GM23338 (cell line): ENCODE measurements around the gene APOL4. TPM values are rescaled to one million over a fixed set of nuclear protein-coding genes. Genes with fewer than 3 reads are reported as not detected.

ENCODE experiments used
- ATAC-seq: fragments of 200-7000 bp; cut with Tn5 transposase; 3 replicates; pipeline ENCODE4 v1.9.1; 2020
- DNase-seq: peaks from one replicate; pipeline ENCODE4 v3.0.0-alpha.2; 2015; ENCODE audit warnings: low spot score
- H2AFZ ChIP-seq: fragments of 200-600 bp; sonication (generic); 2 replicates; pipeline ENCODE4 v1.8.0; 2016; ENCODE audit warnings: antibody characterized with exemption, mild to moderate bottlenecking, moderate library complexity
- H3F3A ChIP-seq: fragments of 200-600 bp; sonication (generic); replicated peaks from 2 replicates; pipeline ENCODE4 v1.8.0; 2017; ENCODE audit warnings: antibody characterized with exemption, mixed run types, low read depth
- H3K27ac ChIP-seq: fragments of 200-600 bp; sonication (generic); 2 replicates; pipeline ENCODE4 v1.6.1; 2016; ENCODE audit warnings: low read depth
- H3K27me3 ChIP-seq: fragments of 200-600 bp; sonication (generic); 2 replicates; pipeline ENCODE4 v1.8.0; 2016; ENCODE audit warnings: mild to moderate bottlenecking, mixed run types, moderate library complexity; ENCODE audit not compliant: insufficient read depth
- H3K36me3 ChIP-seq: fragments of 200-600 bp; sonication (generic); 2 replicates; pipeline ENCODE4 v1.8.0; 2016; ENCODE audit warnings: mild to moderate bottlenecking; ENCODE audit not compliant: insufficient read depth
- H3K4me1 ChIP-seq: fragments of 200-600 bp; sonication (generic); 2 replicates; pipeline ENCODE4 v1.8.0; 2016; ENCODE audit warnings: mild to moderate bottlenecking, moderate library complexity; ENCODE audit not compliant: insufficient read depth
- H3K4me2 ChIP-seq: fragments of 200-600 bp; sonication (generic); 2 replicates; pipeline ENCODE4 v1.7.1; 2017; ENCODE audit warnings: mixed run types
- H3K4me3 ChIP-seq: fragments of 200-600 bp; sonication (generic); 2 replicates; pipeline ENCODE4 v1.6.1; 2016; ENCODE audit warnings: mixed run types
- H3K79me2 ChIP-seq: fragments of 200-600 bp; sonication (generic); replicated peaks from 2 replicates; pipeline ENCODE4 v1.8.0; 2017; ENCODE audit warnings: mild to moderate bottlenecking; ENCODE audit not compliant: insufficient read depth
- H3K9me2 ChIP-seq: fragments of 200-600 bp; sonication (generic); 2 replicates; pipeline ENCODE4 v1.8.0; 2017; ENCODE audit not compliant: insufficient read depth
- H4K20me1 ChIP-seq: fragments of 200-600 bp; sonication (generic); replicated peaks from 2 replicates; pipeline ENCODE4 v1.8.0; 2017; ENCODE audit warnings: mild to moderate bottlenecking; ENCODE audit not compliant: insufficient read depth
- H3K27ac Mint-ChIP-seq: 2 replicates; pipeline ENCODE4 v1.8.0; 2020; ENCODE audit warnings: inconsistent platforms, mild to moderate bottlenecking, moderate library complexity, mixed read lengths
- H3K27me3 Mint-ChIP-seq: 3 replicates; pipeline ENCODE4 v1.8.0; 2022; ENCODE audit warnings: low read depth, mild to moderate bottlenecking, moderate library complexity, mixed read lengths, inconsistent platforms; ENCODE audit not compliant: insufficient read depth, poor library complexity
- H3K36me3 Mint-ChIP-seq: 3 replicates; pipeline ENCODE4 v1.8.0; 2021; ENCODE audit warnings: low read depth, mild to moderate bottlenecking, inconsistent platforms, moderate library complexity, mixed read lengths
- H3K4me1 Mint-ChIP-seq: 3 replicates; pipeline ENCODE4 v1.8.0; 2020; ENCODE audit warnings: mild to moderate bottlenecking, inconsistent platforms, mixed read lengths
- H3K4me3 Mint-ChIP-seq: 3 replicates; pipeline ENCODE4 v1.8.0; 2021; ENCODE audit warnings: moderate library complexity, mild to moderate bottlenecking, inconsistent platforms, mixed read lengths
- H3K9me3 Mint-ChIP-seq: 3 replicates; pipeline ENCODE4 v1.8.0; 2020; ENCODE audit warnings: moderate library complexity, mild to moderate bottlenecking, inconsistent platforms, mixed read lengths
- POLR2AphosphoS5 ChIP-seq: IDR thresholded peaks from 2 replicates; pipeline ENCODE4 v1.6.1; 2016; ENCODE audit warnings: antibody characterized with exemption, low read depth
- ZNF114 ChIP-seq: fragments of 250-450 bp; sonication (Bioruptor Pico); IDR thresholded peaks from 2 replicates; pipeline ENCODE4 v1.5.0; 2020; ENCODE audit warnings: mild to moderate bottlenecking, moderate library complexity
- polyA plus RNA-seq: library from polyadenylated mRNA; unstranded; fragments of >200 nt; fragmentation: Nextera tagmentation; extraction: Ambion mirVana; gene quantifications from 2 replicates; pipeline ENCODE4 v1.2.1, GENCODE V29; 2016
- total RNA-seq: library from RNA; depleted of rRNA; stranded (reverse); fragments of >200 nt; shearing (Covaris generic); gene quantifications from 2 replicates; pipeline ENCODE4 v1.2.3, GENCODE V29; 2014
- TF ChIP-seq, protein P1 (sequence below), 2 experiments: fragments of 200-600 bp in 1 of 2; sonication (generic) in 1 of 2; conservative IDR thresholded peaks; 2 replicates each; pipeline versions ENCODE4 v1.5.1 to v1.6.1; 2016 to 2017; ENCODE audit warnings: antibody characterized with exemption in 2 of 2, low read depth in 2 of 2, mild to moderate bottlenecking in 2 of 2, moderate library complexity in 1 of 2
- TF ChIP-seq, protein P2 (sequence below): fragments of 250-450 bp; sonication (Bioruptor Pico); IDR thresholded peaks from 2 replicates; pipeline ENCODE4 v1.5.0; 2020; ENCODE audit warnings: mild to moderate bottlenecking, moderate library complexity

APOL4 gene
- total and polyA plus RNA-seq, 2 experiments from 2014 or later: not detected

DNA sequence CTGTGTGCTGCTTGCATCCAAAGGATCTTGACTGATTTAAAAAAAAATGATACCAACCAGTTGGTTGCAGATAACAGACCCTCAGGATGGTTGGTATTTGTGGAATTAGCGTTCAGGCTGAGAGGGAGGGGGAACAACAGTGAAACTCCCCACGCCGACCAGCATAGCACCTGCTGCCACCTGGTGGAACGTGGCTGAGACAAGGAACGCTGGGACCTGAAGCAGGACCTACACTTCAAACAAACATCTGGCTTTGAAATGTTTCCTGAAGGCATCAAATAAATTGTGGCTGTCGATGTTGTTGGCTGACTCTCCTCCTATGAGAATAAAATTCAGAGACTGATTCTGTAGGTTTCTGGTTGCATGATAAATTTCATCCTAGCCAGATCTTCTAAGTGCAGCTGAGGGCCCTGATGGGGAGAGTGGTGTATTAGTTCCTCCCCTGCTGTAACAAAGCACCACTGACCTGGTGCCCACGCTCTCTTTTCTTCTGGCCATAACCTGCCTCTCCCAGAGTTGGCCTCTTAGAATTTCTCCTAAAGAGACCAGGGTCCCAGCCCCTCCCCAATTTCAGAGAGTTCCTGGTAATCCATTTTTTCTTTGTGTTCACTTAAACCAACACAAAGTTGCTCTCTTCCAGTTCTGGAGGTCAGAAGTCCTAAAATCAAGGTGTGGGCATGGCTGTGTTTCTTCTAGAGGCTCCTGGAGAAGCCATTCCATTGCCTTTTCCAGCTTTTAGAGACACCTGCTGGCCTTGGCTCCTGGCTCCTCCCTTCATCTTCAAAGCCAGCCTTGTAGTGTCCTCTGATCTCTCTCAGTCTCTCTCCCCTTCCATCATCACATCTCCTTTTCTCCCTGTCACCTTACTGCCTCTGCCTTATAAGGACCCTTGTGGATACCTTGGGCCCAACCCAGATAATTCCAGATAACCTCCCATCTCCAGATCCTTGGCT lies 20.5 kb upstream of the APOL4 start:
- H3K36me3 Mint-ChIP-seq: peaks cover 11% of the 10 kb centered on the region; the same call in 2 of the 3 replicates
- Histone ChIP-seq H3K79me2 (no peaks in the 10 kb centered on the region), H3K4me3 (no peak overlapping the region), H3K36me3 (no peaks in the 10 kb centered on the region), H3K9me2 (no peaks in the 10 kb centered on the region), H2AFZ (no peak overlapping the region), H3F3A (no peaks in the 10 kb centered on the region), H3K27me3 (no peaks in the 10 kb centered on the region), H4K20me1 (no peaks in the 10 kb centered on the region), H3K4me2 (no peak overlapping the region), H3K27ac (no peak overlapping the region), H3K4me1 (peaks cover 3% of the 10 kb centered on the region; the same call in 1 of the 2 replicates)
- TF ChIP-seq, protein P1, sequence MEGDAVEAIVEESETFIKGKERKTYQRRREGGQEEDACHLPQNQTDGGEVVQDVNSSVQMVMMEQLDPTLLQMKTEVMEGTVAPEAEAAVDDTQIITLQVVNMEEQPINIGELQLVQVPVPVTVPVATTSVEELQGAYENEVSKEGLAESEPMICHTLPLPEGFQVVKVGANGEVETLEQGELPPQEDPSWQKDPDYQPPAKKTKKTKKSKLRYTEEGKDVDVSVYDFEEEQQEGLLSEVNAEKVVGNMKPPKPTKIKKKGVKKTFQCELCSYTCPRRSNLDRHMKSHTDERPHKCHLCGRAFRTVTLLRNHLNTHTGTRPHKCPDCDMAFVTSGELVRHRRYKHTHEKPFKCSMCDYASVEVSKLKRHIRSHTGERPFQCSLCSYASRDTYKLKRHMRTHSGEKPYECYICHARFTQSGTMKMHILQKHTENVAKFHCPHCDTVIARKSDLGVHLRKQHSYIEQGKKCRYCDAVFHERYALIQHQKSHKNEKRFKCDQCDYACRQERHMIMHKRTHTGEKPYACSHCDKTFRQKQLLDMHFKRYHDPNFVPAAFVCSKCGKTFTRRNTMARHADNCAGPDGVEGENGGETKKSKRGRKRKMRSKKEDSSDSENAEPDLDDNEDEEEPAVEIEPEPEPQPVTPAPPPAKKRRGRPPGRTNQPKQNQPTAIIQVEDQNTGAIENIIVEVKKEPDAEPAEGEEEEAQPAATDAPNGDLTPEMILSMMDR (conservative IDR thresholded peaks at IDR 0.05; ENCODE audit: low read depth in 2 of 2): peak; percentile 82 to 92
- TF ChIP-seq, protein P2, sequence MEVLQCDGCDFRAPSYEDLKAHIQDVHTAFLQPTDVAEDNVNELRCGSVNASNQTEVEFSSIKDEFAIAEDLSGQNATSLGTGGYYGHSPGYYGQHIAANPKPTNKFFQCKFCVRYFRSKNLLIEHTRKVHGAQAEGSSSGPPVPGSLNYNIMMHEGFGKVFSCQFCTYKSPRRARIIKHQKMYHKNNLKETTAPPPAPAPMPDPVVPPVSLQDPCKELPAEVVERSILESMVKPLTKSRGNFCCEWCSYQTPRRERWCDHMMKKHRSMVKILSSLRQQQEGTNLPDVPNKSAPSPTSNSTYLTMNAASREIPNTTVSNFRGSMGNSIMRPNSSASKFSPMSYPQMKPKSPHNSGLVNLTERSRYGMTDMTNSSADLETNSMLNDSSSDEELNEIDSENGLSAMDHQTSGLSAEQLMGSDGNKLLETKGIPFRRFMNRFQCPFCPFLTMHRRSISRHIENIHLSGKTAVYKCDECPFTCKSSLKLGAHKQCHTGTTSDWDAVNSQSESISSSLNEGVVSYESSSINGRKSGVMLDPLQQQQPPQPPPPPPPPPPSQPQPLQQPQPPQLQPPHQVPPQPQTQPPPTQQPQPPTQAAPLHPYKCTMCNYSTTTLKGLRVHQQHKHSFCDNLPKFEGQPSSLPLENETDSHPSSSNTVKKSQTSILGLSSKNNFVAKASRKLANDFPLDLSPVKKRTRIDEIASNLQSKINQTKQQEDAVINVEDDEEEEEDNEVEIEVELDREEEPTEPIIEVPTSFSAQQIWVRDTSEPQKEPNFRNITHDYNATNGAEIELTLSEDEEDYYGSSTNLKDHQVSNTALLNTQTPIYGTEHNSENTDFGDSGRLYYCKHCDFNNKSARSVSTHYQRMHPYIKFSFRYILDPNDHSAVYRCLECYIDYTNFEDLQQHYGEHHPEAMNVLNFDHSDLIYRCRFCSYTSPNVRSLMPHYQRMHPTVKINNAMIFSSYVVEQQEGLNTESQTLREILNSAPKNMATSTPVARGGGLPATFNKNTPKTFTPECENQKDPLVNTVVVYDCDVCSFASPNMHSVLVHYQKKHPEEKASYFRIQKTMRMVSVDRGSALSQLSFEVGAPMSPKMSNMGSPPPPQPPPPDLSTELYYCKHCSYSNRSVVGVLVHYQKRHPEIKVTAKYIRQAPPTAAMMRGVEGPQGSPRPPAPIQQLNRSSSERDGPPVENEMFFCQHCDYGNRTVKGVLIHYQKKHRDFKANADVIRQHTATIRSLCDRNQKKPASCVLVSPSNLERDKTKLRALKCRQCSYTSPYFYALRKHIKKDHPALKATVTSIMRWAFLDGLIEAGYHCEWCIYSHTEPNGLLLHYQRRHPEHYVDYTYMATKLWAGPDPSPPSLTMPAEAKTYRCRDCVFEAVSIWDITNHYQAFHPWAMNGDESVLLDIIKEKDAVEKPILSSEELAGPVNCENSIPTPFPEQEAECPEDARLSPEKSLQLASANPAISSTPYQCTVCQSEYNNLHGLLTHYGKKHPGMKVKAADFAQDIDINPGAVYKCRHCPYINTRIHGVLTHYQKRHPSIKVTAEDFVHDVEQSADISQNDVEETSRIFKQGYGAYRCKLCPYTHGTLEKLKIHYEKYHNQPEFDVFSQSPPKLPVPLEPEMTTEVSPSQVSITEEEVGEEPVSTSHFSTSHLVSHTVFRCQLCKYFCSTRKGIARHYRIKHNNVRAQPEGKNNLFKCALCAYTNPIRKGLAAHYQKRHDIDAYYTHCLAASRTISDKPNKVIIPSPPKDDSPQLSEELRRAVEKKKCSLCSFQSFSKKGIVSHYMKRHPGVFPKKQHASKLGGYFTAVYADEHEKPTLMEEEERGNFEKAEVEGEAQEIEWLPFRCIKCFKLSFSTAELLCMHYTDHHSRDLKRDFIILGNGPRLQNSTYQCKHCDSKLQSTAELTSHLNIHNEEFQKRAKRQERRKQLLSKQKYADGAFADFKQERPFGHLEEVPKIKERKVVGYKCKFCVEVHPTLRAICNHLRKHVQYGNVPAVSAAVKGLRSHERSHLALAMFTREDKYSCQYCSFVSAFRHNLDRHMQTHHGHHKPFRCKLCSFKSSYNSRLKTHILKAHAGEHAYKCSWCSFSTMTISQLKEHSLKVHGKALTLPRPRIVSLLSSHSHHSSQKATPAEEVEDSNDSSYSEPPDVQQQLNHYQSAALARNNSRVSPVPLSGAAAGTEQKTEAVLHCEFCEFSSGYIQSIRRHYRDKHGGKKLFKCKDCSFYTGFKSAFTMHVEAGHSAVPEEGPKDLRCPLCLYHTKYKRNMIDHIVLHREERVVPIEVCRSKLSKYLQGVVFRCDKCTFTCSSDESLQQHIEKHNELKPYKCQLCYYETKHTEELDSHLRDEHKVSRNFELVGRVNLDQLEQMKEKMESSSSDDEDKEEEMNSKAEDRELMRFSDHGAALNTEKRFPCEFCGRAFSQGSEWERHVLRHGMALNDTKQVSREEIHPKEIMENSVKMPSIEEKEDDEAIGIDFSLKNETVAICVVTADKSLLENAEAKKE: peak; percentile 8; the same call in 1 of the 2 replicates
- TF ChIP-seq POLR2AphosphoS5 (no peak), ZNF114 (CRISPR knock-in tag) (no peak)
- peaks cover 10% of the 10 kb centered on the region for H3K27me3 Mint-ChIP-seq
- ATAC-seq: peak; percentile 96
- H3K4me1 Mint-ChIP-seq: peaks cover 5% of the 10 kb centered on the region; the same call in 2 of the 3 replicates
- H3K4me3 Mint-ChIP-seq: no peak overlapping the region
- no peaks in the 10 kb centered on the region; the same call in 2 of the 3 replicates for H3K9me3 Mint-ChIP-seq
- H3K27ac Mint-ChIP-seq: no peak overlapping the region
- DNase-seq: peak; percentile 86
